ENCODE results near the gene HHLA2.

HHLA2 gene

DNA sequence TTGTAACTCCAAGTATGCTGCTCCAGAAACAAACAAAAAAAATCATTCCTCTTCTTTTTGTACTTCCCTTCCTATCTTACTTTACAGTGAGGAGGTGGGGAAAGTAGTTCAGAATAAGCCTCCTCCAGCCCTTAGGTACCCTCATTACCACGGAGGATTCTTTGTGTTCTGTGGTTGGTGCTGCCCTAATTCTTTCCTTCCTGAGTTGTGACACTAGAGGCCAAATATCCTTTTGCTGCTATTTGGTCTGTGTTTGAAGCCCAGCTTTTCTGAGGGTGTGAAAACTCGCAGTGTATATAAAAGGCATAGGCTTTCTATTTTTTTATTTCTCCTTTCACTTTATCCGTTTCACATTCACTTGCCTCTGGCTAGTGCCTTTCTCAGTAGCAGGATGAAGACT is 98.2 kb downstream of the HHLA2 start:
- no peak for DNase-seq

DNA sequence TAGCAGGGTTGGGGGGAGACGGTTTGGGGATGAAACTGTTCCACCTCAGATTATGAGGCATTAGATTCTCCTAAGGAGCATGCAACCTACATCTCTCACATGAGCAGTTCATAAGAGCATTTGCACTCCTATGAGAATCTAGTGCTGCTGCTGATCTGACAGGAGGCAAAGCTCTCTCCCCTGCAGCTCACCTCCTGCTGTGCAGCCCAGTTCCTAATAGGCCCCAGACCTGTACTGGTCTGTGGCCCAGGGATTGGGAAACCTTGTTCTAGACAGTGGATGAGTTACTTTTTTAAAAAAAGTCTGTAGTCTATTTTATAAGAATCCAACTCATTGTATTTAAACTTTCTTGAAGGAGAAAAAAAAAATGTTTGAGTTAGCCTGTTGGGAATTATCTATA is 100.0 kb downstream of the HHLA2 start:
- DNase-seq, result no peak

DNA sequence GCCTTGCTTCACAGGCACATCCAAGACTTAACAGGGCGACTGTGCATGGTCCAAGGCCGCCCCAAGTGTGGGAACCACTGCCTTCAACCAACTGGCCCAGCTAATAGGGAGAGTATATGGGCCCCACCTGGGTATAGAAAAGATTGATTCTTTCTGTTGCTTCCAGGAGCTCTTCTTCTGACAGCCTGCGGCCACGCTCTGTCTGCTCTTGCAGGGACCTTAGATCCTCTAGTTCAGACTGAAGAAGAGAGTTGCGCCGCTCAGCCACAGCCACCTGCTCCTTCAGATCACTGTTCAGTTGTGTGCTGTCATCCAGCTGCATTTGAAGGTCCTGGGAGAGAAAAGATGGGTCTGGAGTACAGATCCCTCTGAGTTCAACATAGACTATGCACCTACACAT is 102.2 kb downstream of the HHLA2 start:
- DNase-seq, result no peak

DNA sequence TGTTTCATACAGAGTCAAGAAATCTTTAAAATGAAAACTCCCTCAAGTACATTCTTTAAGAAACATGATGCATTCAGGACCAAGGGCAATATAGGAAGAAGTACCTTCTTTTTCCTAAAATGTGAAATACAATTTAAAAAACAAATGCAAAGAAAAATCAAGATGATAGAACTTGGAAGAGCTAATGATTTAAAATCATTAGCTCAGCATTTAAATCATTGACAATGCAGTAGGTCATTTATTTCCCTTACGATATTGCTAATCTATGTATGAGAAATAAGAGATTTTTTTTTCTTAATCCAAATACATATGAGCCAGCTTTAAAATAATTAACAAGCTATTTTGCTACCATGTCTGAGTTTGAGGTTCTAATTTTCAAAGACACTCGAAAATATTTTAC is 105.5 kb downstream of the HHLA2 start:
- no peak for DNase-seq

DNA sequence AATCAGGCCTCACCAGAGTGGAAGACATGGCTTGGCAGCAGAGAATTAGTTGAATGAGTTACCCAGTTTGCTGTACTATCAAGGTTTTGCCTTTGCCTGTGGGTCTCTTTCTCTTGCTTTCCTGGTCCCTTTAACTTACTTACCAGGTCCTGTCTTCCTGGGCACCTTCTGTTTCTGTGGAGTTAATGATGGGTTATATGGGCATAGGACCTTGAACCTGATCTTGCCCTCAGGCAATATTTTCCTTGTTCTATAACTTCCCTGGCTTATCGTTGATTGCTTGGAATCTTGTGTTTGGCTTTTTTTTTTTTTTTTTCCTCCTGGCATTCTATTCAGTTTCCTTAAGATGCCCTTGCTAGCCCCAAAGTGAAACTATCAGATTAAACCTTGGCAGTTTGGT is 106.8 kb downstream of the HHLA2 start:
- no peak for DNase-seq

DNA sequence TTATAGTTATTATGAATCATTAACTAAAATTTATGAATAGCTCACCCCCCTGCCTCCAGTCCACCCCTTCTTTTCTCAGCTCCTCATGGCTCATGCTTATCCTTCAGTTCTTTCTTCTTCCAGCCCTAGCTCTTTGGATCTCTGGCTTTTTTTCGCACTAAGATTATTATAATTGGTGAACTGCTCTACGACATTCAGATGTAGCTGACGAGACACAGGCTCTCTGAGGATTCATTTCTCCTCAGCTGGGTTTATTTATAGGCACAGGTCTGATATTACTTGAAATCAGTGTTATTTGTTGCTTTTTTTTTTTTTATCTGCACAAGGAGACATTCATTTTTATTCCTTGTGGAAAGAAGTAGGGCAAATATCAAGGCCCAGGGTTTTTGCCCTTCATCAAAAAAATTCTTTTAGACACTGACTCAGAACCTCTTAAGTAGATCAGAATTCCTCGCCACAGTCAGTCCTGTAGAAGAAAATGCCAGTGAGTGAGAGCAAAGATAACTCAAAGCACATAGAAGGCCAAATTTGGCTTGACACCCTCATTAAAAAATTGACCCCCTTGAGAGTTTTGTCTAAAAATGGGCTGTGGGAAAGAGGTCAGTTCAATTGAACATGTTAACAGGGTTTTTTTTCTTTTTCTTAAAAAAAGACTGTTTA is 107.5 kb downstream of the HHLA2 start:
- DNase-seq, result no peak

DNA sequence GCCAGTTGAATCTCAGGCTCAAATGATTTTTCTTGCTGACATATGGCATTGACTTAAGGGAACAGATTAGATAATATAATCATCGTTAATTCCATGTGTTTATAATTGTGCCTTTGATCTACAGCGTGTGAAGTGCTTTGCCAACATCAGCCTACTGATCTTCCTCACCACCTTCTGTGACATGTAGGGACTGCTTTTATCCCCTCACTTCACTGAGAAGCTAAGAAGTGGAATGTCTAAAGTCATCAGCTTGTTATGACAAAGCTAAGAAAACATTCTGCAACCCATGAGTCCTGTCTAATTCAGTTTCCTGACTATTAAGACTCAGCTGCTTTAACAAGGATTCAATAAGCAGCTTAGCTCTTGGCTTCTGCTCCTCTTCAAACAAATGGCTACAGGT is 108.0 kb downstream of the HHLA2 start:
- peak; percentile 14 for DNase-seq

DNA sequence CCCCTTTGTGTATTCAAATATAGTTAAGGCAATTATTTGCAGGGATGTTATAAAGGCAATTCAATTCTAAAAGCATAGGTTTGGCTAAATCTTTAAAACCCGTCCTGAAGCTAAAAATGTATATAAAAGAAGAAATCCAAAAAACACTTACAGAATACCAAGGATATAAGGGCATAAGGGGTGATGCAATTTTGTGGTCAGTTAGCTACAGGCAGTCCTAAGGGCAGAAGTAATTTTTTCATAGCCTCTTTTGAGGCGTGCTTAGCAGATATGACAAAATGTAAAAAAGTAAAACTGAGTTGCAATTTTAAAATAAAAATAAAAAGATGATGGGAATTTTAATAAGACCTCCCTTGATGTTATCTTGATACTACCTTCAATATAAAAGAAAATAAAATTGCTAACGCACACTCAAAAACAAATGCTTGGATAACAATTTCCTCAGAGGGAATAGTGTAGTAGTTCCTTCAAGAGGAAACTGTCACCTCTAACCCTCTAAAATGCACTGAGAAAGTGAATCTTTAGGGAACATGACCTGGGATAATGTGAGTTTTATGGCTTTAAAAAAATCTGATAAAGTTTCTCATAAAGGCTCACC is 109.8 kb downstream of the HHLA2 start:
- no peak for DNase-seq

DNA sequence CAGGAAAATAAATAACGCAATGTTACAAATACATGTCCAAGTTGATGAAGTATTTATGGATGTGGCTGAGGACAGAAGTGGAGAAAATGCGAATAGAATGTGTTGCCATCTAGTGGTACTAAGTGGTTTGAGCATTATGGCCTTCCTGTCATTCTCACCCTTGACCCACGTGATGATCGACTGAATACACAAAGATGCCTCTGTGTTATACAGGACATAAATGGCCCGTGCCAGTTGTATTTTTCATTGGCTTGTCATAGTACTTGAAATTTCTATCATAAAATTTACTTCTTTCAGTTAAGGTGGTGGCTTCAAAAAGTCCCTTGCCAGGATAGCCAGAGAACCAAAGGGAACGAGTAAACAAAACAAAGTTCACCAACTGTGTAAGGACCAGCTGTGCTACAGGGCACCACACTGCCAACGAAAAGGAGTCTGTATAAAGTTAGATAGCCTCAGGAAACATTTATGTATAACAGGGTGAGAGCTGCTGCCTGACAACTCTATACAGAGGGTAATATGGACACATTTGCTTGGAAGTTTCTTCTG is 110.4 kb downstream of the HHLA2 start:
- peak; percentile 7 for DNase-seq

DNA sequence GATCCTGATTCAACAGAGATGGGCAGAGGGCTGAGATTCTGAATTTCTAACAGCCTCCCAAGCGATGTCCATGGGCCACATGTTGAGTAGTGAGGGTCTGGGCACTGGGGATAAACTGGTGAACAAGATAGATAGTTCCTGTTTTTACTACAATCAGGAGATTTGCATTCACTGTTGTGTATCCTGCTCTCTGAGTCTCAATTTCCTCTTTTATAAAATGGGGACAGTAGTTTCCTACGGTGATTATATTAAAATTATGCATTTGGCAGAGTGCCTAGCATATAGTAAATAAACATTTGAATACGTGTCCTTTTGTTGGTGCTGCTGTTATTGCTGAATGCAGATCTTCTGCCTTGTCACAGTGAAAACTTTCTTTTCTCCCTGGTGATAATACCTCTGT is 111.5 kb downstream of the HHLA2 start:
- no peak for DNase-seq

DNA sequence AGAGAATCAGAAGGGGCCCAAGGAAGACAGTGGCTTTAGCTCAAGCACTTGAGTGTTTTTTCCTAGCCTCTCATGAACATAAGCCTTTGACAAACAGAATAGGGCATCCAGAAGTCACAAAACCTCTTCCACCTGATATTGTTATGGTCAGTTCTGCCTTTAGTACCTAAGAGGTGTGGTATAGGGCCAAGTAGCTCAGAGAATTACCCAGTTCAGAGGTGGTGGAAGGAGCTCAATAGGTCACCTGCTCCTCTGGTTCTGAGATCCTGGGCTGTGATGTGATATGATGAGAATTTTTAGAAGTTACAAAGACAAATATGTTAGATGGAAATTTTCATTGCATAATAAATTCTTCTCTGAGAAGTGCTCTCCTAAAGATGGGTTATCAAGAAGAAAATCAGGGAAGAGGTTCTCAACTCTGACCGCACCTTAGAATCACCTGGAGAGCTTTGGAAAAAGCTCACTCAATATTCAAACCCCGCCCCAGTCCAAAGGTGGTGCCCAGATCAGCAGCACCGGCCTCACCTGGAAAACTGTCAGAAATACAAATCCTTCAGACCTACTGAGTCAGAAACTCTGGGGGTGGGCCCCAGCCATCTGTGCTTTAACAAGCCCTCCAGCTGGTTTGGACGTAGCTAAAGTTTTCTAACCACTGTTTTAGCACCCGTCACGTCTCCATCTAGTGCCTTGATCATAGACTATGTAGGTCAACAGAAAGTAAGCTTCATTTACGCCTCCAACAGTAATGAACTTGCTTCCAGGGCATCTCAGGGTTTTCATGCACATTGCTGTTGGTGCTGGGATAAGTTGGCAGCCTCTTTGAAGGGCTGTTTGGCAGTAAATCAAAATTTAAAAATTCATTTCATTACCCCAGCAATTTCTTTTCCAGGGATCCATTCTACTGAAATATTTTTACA is 112.8 kb downstream of the HHLA2 start:
- DNase-seq, result no peak

DNA sequence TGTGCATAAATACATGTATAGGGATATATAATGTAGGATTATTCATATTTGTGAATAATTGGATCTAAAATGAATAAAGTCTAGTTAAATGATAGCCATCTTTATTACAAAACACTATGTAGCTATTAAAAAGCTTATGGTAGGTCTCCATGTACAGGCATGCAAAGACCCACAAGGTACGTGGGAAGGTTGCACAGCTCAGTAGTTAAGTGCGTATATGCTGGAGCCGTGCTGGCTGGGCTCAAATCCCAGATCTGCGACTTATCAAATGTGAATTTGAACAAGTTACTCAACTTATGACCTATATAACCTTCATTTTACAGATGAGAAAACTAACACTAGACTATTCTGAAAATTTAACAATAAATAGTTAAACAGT is 113.4 kb downstream of the HHLA2 start:
- no peak for DNase-seq

DNA sequence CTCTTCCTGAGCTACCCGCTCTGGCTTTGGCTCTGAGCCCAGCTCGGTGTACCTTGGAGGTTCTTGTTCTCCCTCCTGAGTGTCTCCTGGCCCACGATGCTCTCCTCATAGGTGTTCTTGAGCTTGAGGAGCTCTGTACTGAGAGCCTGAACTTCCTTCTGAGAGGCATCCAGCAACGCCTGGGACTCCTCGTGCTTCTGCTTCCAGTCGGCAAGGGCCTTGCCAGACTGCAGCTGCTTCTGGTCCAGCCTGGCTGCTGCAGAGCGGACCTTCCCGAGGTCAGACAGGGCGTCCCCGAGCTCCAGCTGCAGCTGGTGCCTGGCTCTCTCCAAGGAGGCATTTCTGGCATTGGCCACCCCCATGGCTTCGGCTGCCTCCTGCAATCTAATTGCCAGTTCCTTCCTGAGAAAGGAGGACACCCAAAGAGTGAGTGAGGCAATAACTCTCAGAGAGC is 114.2 kb downstream of the HHLA2 start:
- no peak for DNase-seq

DNA sequence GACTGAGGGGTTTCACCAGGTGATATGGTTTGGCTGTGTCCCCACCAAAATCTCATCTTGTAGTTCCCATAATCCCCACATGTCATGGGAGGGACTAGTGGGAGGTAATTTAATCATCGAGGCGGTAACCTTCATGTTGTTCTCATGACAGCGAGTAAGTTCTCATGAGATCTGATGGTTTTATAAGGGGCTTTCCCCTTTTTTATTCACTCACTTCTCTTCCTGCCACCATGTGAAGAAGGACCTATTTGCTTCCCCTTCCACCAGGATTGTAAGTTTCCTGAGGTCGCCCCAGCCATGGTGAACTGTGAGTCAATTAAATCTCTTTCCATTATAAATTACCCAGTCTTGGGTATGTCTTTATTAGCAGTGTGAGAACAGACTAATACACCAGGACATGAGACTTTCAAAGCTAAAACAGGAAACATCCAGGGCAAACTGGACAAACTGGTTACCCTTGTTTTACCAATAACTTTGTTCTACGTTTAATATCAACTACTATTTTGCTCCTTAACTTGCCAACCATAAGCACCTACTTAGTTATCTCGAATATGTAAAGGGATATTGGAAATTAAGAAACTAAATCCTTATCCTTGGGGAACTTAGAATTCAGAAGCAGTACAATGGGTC is 115.9 kb downstream of the HHLA2 start:
- peak; percentile 4 for DNase-seq

DNA sequence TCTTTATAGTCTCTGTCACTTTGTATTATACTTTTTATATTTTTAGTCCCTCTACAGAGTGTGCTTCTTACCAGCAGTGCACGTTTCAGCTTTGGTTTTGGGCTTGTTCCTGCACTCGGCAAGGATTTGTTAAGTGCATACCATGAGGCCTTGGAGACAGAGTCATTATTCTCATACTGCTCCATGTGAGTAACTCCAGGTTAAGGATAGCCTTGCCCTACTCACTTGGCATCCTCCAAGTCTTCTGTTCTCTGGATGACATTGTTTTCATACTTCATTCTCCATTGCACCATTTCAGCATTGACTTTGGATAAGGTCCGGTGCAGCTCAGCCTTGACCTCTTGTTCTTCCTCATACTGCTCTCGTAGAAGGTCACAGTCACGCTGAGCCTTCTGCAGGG is 117.7 kb downstream of the HHLA2 start:
- DNase-seq, result no peak

DNA sequence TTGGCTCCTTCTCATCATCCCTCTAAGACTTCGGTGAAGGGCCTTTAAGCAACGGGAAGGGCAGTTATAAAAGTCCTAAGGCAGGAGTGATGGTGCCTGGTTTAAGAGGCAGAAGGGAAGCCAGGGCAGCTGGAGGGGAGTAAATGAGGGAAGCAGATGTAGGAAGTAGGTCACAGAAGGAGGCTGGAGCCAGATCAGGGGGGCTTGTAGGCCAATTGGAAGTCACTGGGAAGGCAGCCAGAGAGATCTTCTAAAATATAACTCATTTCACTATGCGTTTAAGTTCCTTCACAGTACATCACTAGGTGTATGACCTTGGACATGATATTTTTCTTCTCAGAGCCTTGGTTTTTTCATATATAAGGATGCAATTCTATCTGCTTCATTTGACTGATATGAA is 119.3 kb downstream of the HHLA2 start:
- DNase-seq, result no peak

DNA sequence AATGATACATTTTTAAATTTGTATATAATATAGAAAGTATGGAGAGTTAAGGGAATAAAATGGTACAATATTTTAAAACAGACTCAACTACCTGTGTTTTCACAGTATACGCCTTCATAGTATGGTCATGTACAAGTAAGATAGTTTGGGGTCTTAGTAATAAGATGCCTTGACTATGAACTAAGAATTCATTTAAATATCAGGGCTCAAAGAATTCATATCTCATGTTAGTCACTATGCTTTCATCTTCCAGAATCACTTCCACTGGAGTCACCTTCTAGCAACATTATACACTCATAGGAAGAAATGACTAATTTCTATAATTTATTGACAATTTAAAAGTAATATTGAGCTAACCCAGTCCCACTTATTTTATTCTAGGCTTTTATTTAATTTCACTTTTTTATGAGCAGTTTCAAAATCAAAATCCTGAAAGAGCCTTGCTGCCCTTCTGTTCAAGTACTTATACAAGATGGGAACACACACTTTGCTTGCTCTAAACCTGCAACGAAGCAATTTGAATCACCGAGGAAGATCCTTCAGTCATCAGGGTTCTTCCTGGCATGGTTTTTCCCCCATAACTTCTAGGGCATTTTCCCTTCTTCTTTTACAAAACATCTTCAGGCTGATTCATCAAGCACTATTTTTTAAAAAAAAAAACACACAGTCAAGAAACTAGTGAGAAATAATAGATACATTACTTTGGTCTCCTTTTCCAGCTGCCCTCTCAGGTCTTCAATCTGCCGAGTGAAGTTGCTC is 119.9 kb downstream of the HHLA2 start:
- no peak for DNase-seq

DNA sequence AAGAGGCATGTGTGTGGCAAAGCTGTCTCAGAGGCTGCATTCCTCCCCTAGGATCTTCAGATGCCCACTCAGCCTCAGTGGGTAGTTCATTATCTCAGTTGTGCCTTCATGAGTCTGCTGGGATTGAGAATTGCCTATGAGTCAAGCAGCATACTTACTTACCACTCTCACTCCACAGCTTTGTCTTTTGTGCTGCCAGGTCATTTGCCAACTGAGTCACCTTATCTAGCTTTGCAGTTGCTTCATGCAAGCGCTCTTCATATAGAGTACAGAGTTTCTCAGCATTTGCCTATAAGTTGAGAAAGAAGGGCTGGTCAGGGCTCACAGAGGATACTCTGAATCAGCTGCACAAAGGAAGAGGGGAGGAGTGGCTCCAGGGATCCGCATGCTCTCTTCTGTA is 124.6 kb downstream of the HHLA2 start:
- DNase-seq, result no peak

Data from NCI-H510A treated with DMSO at 0.1 percent for 48 hours (cell line).